Endothelial cell of hepatic sinusoid (primary cell): ENCODE data around the gene PIK3IP1.
"Not testable (repeated sequence)": the region's sequence is repeated elsewhere in the genome, so short reads cannot be mapped to it uniquely, and the experiment has no call there.

ENCODE experiments used
- in situ Hi-C: cut with HindIII; loops from 2 replicates; pipeline ENCODE4 v1.10.0; 2017; ENCODE audit warnings: low sequenced_read_pairs

Gene PIK3IP1

DNA sequence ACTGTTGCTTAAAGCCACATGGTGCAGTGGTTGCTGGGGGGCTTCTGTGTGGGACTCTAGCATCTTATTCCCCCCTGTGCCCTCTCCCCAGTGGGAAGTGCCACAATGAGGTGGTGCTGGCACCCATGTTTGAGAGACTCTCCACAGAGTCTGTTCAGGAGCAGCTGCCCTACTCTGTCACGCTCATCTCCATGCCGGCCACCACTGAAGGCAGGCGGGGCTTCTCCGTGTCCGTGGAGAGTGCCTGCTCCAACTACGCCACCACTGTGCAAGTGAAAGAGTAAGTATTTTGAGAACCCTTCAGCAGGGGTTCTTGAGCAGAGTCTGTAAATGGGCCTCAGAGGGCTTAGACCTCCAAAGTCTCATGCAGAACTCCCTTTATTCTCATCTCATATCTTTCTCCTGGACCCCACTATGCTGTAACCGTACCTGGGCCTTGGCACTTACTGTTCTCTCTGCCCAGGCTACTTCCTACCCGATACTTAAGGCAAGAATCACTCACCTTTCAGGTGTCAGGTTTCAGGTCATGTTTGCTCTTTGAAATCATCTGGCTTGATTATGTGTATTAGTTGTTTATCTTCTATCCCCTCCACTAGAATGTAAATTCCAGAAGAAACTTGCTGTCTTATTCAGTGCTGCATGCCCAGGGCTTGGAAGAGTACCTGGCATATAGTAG, 32.4 kb downstream of the PIK3IP1 start:
- in situ Hi-C loops, result no loop called here

DNA sequence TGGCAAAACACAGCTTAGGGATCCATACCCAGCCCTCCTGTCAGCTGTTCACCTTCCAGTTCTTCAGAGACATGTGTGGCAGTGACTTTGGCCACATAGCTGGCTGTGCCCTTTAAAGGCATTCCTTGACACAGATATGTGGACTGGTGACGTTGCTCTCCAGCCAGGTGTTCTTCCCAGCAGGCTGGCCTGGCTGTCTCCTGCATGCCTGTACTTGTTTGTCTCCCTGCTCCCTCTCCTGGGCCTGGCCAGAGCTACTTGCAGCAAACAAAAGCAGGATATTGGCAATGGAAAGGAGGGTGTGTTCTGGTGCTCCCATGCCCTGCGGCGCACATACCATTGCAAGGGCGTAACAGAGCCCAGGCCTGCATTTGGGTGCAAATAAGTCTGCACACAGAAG, 38.3 kb downstream of the PIK3IP1 start:
- in situ Hi-C loops, result no loop called here

DNA sequence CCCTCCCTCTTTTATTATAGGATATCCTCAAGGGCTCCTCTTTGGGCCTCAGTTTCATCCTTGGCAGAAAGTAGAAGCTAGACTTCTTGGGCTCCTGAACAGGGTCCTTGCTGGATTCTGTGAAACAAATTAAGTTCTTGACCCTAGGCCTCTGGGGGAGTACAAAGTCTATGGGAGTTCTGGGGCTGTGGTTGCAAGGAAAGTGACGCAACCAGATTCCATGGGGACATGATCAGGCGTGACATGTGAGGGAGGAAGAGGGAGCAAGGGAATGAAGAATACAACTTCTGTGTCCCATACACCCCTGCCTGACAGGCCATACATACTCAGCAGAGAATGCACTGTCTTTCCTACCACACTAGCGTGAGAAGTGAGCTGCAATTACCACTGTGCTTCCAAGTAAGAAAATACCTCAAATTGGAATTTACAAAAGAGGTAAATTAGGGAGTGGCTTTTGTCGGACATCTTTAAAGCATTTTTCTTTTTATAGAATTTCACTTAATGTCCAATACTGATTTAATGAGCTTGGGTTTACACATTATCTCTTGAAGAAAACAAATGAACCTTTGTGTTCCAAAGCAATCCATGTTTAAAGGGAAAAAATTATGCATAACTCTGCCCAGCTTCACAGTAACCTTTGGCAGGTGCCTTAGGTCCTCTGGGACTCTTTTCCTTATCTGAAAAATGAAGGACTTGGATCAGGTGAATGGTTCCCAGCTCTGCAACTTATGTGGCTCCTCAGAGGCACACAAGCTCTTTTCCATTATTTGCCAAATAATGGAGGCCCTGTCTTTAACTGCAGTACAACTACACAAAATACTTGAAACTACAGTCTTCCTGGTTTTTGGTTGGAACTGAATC, 41.3 kb downstream of the PIK3IP1 start:
- in situ Hi-C loops, result no loop called here

DNA sequence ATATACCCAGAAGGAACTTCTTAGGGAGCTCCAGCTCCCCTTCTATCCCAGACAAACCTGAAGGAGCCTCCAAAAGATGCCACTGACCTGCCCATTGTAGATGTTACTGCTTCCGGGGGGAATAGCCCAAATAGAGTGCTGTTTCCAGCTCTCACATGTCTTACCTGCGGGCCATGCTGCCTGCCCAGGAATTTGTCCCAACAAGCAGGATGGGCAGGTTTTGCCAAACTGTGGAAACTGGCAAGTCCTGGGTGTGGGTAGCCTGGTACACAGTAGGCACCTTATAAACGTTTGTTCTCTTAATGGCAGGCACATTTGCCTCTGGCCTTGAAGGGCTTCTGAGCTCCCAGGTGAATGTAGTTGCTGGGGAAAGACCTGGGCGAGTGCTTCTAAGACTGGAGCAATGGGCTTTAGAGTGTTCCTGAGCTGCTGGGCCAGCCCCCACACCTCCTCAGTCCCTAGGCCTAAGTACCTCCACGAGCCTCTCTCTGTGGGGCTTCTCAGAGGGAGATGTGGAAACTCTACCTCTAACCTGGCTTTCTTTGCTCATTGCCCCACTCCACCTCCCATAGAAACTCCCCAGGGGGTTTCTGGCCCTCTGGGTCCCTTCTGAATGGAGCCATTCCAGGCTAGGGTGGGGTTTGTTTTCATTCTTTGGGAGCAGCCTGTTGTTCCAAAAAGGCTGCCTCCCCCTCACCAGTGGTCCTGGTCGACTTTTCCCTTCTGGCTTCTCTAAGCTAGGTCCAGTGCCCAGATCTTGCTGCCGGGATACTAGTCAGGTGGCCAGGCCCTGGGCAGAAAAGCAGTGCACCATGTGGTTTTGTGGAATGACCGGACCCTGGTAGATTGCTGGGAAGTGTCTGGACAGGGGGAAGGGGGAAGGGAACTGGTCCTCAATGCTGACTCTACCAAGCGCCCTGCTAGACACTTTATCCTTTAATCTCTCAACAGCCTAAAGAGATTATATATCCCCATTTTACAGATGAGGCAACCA, 43.0 kb downstream of the PIK3IP1 start:
- in situ Hi-C loops, result no loop called here

DNA sequence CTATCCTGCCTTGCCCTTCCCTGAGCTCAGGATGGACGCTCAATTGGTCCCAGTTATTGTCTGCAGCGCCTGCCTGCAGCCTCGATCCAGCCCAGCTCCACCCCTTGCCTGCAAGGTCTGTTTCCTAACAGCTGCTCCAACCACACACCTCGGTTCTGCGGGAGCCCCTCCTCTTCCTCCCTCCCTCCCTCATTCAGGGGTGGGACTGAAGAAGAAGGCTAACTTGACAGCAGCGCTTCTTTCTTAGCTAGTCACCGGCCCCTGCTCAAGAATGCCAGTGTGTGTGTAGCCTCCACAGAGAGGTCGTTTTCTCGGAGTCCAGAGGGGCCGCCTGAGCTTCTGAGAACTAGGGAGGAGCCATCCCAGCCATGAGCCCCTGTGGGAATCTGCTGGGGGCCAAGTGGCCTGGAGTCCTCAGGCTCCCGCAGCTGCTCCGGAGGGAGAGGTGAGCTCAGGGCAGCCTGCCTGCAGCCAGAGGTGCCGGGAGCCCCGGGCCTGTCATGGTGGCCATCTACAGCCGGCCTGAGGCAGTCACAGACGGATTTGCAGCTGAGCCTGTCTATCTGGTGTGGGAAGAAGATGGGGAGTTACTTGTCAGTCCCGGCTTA, 44.0 kb downstream of the PIK3IP1 start:
- in situ Hi-C loops, result no loop called here

DNA sequence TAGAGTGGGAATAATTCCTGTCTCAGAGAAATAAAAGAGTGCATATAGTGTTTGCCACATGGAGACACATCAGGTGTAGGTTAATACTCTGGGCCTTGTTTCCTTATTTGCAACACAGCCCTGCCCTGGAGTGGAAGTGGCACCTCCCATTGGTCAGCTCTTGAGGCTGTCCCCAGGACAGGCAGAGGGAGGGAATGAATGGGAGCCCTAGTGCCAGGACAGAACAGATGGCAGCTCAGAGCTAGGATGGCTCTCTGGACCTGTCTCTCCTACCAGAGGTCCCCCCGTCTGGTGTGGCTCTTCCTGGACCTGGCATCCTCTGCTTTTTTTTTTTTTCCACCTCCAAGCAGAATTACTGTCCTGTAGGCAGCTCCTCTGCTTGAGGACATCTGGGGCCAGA, 44.6 kb downstream of the PIK3IP1 start:
- in situ Hi-C loops, result no loop called here

DNA sequence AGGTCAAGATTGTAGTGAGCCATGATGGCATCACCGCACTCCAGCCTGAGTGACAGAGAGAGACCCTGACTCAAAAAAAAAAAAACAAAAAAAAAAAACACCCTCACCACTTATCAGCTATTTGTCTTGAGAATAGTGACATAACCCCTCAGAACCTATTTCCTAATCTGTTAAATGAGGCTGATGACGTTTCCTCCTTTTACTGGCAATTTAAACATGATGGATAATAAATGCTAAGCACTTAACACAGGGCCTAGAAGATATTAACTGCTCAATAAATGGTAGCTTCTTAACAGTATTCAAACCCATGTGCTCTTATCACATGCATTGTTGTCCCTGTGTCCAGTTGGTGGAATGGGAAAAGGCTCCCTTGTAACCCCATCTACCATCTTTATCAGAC, 45.6 kb downstream of the PIK3IP1 start:
- in situ Hi-C loops, result no loop called here

DNA sequence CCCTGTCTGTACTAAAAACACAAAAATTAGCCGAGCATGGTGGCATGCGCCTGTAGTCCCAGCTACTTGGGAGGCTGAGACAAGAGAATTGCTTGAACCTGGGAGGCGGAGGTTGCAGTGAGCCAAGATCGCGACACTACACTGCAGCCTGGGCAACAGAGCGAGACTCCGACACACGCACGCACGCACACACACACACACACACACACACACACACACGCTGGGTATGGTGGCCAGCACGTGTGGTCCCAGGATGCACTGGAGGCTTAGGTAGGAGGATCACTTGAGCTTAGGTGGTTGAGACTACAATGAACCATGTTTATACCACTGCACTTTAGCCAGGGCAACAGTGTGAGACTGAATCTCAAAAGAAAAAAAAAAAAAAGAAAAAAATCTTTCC, 46.3 kb downstream of the PIK3IP1 start:
- in situ Hi-C loops, result not testable (repeated sequence)

DNA sequence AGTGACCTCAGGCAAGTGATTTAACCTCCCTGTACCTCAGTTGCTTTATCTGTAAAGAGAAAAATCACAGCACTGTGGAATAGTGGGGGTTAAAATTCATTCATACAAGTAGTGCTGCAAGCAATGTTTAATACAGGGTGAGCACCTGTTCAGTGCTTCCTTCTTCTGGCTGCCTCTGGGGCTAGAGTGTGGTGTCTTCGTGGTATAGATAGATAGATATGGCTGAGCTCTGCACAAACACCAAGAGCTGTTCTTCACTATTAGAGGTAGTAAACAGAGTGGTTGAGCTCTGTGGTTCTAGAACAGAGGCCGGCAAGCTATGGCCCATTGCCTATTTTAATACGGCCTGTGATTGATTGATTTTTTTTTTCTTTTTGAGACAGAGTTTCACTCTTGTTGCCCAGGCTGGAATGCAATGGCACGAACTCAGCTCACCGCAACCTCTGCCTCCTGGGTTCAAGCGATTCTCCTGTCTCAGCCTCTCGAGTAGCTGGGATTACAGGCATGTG, 47.3 kb downstream of the PIK3IP1 start:
- in situ Hi-C loops, result no loop called here

DNA sequence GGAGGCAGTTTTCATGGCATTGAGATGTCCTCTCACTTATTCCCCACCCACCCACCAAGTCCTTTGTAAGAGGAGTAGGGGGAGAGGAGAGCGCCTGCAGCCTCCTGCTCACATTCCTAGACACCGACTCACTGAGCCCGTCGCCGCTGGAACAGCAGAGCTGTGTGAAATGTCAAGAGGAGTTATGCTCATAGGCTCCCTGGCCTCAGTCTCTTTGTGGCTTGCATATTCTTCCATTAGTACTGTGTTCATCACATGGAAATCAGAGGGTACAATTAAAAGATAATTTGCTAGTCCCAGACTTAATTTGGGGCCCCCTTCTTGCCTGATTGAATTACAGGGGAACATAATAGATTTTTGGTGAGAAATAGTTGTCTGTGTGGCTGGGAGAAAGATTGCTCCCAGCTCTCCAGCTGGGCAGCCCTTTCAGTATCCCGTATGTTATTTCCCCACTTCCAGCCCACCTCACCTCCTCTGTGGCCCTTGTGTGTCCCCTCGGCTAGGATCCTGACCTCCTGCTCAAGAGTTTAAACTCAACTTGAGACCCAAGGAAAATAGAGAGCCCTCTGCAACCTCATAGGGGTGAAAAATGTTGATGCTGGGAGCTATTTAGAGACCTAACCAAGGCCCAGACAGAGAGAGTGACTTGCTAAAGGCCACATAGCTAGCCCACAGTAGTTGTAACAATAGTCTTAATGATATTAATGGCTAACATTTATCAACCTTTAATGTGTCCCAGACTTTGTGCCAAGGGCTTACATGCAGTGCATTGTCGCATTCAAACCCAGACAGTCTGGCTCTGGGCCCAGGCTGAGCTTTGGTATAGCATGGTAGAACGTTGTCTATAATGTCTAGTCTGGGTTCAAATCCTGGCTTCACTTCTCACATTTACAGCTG, 48.0 kb downstream of the PIK3IP1 start:
- in situ Hi-C loops, result no loop called here

DNA sequence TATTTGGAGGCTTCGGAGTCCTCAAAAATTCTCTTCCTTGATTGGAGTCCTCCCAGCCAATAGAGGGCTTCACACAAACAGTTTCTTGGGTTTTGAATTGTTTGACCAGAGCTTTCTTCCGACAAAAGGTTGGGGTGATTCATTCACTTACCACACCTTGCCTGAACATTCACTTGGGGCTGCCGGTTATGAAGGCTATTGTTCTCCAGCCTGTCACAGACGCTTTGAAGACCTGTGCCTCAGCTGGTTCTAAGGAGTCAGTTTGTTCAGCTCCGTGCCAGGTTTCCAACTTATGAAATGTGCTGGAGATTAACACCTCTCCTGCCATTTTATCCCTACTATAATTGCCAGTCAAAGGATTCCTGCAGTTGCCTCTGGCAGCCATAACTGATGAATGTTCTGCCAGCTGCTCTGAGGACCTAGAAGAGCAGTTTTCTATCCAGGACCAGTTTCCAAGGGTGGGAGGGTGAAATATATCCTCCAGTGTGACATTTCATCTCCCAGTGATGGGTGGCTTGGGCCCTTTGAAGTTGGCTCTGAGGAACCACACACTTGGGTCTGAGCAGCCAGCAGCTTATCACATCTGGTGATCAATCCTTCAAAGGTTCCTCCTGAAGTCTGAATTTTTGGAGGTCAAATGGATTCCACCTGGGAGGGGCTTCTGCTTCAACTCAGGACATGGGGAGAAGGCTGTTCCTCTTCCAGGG, 48.8 kb downstream of the PIK3IP1 start:
- in situ Hi-C loops, result no loop called here

DNA sequence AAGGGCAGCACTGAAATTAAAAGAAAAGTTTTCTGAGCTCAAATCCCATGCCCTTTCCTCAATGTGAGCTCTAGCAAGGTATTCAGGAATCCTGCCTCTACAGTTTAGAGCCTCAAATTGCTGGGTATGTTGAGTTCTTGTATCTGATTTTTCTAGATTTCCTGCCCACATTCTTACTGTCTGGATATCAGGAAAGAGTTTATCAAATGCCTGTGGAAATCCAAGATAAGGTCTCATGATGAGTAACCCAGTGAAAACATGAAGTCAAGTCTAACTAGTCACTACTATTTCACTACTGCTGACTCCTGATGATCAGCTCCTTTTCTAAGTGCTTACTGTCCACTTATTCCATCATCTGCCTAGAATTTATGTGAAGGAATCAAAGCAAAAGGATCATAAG, 50.4 kb downstream of the PIK3IP1 start:
- in situ Hi-C loops, result no loop called here

DNA sequence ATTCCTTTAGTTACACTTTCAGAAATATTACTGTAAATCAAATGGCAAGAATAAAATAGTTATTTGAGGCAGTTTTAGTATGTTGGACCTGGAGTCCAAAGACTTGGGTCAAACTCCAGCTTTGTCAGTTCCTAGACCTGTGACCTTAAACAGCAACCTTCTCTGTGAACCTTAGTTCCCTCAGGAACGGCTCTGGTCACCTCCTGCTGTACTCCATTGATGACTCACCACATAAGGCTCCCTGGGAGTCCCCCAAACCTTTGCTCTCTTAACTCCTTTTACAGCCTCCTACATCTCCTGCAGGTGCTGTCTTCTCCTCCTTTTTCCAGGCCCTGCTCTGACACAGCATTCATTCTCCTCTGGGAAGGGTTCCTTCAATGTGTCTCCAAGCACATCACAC, 51.1 kb downstream of the PIK3IP1 start:
- in situ Hi-C loops, result no loop called here

DNA sequence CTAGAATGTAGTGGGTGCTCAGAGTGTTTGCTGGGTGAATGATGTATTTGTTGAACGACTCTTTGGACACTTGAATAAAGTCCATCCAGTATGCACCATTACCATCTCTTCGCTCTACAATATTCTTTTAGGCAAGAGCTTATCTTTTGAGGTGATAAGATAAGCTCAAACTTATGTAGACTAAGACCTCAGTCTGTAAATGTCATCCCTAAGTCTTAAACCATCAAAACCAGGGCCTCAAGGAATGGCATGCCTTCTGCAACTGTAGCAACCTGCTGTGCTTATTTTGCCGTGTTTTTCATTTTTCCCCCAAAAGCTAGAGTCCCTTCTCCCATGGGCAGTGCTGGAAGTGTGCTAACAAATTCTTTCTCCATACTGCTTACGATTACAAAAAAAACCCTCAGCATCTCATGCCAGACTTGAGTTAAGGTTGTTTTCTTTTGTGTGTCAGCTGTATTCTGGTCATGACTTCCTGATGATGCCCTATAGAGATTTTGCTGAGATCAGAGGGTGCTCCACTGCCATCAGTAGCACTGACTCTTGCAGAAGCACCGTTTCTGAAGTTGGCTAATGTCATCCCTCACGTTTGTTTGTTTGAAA, 52.4 kb downstream of the PIK3IP1 start:
- in situ Hi-C loops, result no loop called here

DNA sequence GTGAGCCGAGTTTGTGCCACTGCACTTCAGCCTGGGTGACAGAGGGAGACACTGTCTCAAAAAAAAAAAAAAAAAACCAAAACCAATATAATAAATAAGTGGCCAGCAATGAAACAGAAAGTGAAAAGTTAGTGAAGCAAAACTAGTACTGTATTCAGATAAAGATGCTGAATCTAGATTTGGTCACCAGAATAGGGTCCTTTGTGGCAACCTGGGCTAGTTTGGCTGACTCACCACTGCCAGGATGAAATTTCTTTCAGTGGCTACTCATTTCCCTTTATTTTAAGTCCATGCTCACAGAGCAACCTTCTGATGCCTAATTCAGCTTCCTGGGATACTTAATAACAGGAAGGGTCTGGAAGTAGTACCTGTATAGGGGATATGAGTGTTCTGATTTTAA, 54.2 kb downstream of the PIK3IP1 start:
- in situ Hi-C loops, result no loop called here

DNA sequence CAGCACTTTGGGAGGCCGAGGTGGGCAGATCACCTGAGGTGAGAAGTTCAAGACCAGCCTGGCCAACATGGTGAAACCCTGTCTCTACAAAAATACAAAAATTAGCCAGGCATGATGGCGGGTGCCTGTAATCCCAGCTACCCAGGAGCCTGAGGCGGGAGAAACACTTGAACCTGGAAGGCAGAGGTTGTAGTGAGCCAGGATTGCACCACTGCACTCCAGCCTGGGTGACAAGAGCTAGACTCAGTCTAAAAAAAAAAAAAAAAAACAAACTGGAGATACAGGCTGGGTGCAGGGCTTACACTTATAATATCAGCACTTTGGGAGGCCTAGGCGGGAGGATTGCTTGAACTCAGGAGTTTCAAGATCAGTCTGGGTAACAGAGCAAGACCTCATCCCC, 56.2 kb downstream of the PIK3IP1 start:
- in situ Hi-C loops, result not testable (repeated sequence)

DNA sequence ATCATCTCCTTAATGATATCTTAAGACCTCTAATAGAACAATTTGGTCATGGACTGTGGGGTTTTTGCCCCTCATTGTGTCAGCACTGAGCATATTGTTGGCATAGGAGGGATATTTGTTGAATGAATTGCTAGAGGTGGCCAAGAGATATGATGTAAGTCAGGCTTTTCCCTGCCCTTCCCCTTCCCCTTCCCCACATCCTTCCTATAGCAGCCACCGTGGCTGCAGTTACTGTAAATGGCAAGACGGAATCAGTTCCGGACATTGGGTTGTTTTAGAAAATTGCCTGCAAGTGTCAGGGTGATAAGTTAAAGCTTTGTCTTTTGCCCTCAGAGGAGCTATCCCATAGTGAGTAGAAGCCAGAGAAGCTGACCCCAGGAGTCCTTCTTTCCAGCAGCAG, 57.2 kb downstream of the PIK3IP1 start:
- in situ Hi-C loops, result no loop called here

DNA sequence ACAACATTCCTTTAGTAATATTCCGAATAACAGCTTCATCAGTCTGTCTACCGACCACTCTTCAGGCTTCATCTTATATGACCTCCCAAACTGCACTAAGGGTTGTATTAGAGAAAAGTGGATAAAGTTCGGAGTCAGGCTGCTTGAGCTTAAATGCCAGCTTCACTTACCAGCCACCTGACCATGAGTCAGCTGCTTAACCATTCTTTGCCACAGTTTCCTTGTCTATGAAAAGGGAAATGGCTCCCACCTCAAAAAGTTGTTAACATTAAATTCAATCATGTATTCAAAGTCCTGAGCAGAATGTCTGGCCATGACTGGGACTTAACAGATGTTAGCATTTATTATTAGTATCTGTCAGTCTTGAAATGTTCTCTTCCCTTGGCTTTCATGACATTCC, 59.3 kb downstream of the PIK3IP1 start:
- in situ Hi-C loops, result no loop called here
